ENCODE results near the gene TCAF1.

TCAF1 gene, protein sequence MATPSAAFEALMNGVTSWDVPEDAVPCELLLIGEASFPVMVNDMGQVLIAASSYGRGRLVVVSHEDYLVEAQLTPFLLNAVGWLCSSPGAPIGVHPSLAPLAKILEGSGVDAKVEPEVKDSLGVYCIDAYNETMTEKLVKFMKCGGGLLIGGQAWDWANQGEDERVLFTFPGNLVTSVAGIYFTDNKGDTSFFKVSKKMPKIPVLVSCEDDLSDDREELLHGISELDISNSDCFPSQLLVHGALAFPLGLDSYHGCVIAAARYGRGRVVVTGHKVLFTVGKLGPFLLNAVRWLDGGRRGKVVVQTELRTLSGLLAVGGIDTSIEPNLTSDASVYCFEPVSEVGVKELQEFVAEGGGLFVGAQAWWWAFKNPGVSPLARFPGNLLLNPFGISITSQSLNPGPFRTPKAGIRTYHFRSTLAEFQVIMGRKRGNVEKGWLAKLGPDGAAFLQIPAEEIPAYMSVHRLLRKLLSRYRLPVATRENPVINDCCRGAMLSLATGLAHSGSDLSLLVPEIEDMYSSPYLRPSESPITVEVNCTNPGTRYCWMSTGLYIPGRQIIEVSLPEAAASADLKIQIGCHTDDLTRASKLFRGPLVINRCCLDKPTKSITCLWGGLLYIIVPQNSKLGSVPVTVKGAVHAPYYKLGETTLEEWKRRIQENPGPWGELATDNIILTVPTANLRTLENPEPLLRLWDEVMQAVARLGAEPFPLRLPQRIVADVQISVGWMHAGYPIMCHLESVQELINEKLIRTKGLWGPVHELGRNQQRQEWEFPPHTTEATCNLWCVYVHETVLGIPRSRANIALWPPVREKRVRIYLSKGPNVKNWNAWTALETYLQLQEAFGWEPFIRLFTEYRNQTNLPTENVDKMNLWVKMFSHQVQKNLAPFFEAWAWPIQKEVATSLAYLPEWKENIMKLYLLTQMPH

DNA sequence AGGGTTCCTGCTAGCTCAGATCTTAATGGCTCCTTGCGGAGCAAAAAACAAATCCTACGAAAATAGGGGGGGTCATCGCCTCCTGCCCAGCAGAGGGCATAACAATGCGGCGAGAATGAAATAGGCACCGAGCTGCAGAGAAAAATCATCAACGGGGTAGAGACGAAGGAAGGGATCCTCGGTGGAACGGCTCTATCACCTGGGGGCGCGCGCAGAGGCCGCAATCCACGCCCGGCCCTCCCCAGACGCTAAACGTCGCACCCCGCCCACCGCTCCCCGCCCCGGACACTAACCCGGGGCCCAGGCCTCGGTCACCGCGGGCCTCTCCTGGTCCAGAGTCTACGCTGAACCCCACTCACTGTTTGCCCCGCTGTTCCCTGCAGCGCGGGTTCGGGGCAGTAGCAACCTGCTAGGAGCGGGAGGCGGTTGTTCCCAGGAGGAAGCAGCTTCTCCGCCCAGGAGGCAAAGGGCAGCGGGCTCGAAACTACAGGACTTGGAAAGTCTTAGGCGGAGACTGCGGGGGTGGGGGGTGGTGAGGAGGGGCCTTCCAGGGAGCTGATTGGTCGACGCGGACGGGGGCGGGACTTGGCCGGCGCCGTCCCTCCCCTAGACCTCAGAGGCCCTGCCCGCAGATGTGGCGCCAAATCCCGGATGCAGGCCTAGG lies at the start of gene TCAF1:
TCAF1 (minus strand) TSS at position 509 of the 664 bp plus-strand sequence. CDS start 25,568 bp downstream, outside the sequence.
- DNase-seq (ENCODE audit: low spot score): peak; percentile 98

DNA sequence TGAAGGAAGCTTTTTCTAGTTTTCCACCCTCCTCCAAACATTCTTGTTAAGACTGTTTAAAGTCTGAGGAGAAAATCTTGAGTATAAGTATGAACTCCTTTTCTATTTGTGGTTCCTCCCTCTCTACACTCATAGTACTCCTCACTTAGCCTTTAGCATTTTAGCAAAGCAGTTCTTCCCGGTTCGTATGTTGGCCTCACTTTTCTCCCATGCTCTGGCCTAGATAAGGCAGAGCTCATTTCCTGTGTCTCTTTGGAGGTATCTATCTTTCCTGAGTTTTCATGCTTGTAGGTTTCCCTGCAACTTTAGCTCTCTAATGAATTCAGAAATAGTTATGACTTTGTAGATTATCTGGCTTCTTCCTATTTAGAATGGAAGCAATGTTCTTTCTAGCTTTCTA lies 46.8 kb upstream of the TCAF1 start:
- DNase-seq (ENCODE audit: low spot score): no peak

DNA sequence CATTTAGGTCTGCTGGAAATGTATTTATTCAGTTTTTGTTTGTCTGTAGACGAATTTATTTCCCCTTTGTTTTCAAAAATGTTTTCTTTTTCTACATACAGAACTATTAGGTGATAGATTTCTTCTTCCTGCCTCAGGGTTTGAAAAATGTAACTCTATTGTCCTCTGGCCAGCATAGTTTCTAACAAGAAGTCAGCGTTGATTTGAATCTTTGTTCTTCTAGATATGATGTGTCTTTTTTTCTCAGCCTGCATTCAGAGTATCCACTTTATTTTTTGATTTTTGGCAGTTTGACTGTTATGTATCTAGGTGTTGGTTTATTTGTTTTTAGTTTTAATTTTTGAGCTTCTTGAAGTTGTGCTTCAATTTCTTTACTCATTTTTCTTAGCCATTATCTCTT lies 45.1 kb upstream of the TCAF1 start:
- DNase-seq (ENCODE audit: low spot score): no peak

DNA sequence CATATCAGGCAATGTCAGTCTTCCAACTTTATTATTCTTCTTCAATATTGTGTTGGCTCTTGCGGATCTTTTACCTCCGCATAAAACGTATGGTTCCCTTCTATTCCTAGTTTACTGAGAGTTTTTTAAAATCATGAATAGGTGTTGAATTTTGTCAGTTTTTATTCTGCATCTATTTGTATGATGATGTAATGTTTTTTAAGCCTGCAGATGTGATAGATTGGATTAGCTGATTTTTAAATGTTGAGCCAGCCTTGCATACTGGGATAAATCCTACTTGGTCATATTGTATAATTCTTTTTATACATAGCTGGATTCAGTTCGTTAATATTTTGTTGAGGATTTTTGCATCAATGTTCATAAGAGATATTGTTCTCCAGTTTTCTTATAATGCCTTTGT lies 43.4 kb upstream of the TCAF1 start:
- no peak for DNase-seq (ENCODE audit: low spot score)

DNA sequence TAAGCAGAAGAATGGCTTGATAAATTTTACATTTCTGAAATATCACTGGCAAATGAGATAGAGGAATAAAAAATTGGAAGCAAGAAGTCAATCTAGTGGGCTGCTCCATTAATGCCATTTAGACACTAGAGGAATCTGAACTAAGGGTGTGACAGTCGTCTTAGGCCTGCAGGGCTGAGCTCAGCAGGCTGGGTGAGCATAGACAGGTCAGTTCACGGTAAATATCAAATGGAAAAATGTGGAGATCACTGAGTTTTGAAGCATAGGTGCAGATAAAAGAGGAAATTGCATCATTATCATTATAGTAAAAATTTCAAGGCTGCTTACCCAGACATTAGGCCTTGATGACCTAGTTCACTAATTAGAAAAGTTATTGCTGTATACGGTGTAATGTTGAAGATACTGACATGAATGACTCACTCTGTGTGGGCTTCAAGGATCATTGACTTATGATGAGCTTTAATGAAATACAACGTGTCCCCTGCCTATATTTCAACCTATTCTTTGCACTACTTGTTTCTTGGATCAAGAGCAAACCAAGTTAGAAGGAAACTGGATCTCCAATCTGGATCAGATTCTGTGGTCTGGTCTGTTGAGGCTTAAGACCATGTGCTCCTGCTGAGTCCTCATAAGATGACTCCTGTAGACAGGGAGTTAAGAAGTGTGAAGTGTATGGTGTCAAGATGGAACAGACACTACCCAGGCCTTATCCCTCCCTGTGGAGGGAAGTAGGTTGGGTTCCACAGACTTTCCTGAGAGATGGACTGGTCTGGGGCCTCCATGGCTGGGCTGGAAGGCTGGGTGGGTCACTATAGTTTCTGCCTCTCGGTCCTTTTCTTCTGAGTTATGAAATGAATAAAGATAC lies 36.6 kb upstream of the TCAF1 start:
- DNase-seq (ENCODE audit: low spot score): no peak

DNA sequence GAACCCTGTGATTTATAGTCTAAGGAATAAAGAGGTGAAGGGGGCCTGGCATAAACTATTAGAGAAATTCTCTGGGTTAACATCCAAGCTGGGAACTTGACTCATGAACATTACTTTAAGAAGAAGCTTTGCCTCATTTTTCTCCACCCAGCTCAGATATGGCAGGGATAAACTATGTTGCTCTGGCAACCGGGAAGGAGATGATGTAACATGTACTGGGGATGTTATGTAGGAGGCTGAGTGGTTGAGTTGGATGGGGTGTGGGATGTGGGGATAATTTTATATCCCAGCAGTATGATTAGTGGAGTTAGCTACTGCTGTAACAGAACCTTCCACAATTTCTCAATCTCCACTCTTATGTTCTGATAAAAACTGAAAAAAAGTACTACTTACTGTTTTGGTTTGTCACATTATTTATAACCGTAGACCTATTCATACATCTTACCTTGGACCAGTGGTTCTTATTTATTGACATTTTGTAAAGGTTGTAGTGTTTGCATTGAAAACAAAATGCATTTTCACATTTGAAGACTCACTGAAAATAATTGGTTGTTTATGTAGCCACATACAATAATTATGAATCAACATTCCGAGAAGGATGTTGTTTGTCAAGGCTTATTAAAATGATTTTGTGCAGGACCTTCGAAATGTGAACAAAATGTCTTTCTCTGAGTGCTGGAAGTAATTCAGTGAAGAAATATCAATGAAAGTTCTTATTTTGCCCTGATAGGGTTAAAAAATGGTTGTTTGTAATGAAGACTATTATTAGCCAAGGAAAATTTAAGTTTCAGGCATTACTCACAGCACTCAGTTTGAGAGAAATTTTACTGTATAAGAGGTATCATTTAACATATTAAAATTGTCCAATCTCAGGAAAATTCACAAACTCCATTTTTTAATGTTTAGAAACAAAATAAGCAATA lies 34.4 kb upstream of the TCAF1 start:
- DNase-seq (ENCODE audit: low spot score): no peak

DNA sequence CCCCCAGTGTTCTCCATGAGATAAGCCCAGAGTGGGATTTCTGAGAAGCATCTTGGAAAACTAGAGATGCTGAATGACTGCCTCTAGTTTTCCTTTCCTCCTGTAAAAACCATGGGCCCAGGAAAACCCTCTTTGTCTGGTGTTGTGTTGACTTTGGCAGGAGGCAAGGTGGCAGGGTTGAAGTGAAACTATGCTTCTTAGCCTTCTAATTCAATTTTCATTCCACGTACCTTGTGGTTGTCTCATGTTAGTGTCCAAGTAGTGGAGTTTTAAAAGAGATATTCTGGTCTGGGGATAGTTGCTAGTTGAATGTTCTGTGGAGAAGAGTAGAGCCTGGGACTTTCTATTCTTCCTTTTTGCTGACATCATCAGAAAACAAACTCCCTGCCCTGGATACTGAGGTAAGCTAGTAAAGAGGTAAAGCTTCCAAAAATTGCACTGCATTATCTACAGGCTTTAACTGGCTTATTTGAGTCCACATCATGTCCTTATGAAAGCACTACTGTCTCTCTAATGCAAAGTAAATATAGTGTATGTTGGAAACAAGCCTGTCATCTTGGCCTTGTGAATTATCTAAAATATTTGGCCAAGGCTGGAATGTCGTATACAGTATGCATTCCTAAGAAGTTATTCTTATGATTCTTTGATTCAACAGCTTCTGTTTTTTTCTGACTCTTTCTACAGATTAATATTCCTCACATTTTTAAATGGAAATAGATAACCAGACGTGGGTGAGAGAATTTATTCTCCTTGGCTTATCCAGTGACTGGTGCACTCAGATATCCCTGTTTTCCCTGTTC lies 32.8 kb upstream of the TCAF1 start, which contains the start of gene OR2F2:
OR2F2 (plus strand) TSS at position 708 of the 800 bp plus-strand sequence; CDS start at position 708, 0 bp downstream.
- DNase-seq (ENCODE audit: low spot score): no peak

DNA sequence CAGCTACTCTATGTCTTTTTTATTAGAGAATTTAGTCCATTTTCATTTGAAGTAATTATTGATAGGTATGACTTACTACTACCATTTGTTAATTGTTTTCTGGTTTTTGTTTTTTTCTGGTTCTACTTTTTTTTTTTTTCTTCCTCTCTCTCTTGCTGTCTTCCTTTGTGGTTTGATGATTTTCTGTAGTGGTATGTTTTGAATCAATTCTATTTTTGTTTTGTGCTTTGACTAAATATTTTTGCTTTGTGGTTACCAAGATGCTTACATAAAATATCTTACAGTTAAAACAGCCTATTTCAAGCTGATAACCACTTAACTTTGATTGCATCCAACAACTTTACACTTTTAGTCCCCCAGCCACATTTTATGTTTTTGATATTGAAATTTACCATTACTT lies 29.8 kb upstream of the TCAF1 start:
- DNase-seq (ENCODE audit: low spot score): no peak

DNA sequence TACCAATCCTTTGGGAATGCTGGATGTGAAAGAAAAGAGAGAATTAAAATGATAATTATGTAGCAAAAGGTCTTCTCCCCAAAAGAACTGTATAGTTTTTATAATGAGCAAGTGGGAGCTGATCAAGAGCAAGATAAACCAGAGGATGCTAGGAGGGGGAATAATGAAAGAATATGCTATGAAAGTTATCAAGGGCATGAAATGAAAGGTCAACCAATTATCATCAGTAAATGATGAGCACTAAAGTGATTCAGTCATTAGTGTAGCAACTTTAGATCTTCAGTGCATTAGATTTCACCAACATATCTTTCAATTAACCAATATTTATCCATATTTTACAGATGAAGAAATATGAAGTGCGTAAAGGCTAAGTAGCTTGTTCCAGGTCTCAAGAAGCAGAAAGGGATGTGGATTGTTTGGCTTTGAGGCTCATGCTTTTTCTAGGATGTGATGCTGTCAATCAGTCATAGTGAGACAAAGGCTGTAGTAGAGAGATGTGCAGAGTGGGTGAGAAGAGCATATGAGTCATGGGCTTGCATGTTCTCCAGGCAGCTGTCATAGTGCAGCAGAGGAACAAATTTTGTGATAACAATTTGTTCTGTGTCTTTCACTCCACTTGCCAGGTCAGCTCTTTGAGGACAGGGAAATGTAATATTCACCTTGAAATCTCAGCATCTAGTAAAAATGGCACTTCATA lies 27.4 kb upstream of the TCAF1 start:
- no peak for DNase-seq (ENCODE audit: low spot score)

DNA sequence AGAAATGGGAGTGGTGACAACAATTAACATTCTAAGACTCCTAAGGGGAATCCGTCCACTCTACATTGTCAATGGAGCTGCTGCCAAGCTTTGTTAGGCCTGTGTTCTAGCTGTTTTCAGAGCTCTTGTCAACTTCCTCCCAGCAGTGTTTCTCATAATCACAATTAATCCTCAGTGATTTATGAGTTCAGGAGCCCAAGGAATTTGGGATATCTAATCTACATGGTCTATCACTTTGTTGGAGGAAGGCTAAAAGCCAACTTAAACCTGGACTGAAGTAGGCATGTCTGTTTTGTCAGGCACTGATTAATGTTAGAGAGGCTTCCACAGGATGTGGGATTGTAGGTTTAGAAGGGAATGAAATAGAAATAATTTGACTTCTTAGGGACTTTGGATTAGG lies 22.9 kb upstream of the TCAF1 start:
- no peak for DNase-seq (ENCODE audit: low spot score)

DNA sequence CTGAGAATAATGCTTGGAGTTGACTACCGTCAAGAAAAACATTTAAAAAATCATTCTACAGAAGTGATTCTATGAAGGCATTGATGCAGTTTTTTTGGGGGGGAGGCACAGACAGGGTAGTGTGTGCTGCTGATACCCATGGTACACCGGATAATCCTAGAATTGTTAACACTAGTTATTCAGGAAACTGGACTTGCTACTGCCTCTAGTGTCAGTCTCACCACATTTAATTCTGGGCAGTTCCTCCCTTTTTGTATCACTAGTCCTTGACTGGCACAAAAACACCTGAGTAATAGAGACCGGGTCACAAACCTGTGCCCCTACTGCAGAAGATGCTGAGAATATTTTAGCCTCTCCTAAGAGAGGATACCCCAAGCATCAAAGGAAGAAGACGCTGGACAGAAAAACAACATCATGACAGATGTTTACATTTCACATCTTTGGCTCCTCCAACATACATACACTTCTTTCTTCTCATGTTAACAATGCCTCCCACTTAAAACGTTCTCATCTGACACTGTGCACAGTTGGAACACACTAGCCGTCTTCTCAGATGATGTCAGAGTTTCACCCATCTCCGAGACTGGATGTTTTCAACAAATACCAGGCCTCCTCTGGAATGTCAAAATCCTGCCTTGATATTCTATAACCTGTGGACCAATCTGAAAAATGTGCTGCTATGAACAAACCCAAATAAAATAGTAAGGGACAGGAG lies 13.1 kb upstream of the TCAF1 start:
- no peak for DNase-seq (ENCODE audit: low spot score)

DNA sequence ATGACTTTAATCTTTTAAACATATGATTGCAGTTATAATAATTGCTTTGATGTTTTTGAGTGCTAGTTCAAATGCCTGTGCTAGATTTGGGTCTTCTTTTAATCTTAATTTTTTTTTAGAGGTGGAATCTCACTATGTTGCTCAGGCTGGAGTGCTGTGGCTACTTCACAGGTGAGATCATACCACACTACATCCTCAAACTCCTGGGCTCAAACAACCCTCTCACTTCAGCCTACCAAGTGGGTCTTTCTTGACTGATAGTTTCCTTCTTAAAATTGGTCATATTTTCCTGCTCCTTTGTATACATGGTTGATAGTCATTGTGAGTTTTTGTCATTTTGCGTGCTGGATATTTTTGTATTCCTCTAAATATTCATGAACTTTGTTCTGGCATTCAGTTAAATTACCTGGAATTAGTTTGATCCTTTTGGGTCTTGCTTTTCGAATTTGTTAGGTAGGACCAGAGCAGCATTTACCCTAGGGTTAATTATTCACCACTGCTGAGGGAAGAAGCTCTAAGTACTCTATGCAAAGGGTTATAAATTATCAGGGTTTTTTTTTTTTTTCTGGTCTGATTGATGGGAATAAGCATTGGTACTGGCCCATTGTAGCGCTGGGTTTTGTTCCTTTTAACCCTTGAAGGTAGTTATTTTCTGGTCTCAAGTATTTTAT lies 12.1 kb upstream of the TCAF1 start:
- no peak for DNase-seq (ENCODE audit: low spot score)

DNA sequence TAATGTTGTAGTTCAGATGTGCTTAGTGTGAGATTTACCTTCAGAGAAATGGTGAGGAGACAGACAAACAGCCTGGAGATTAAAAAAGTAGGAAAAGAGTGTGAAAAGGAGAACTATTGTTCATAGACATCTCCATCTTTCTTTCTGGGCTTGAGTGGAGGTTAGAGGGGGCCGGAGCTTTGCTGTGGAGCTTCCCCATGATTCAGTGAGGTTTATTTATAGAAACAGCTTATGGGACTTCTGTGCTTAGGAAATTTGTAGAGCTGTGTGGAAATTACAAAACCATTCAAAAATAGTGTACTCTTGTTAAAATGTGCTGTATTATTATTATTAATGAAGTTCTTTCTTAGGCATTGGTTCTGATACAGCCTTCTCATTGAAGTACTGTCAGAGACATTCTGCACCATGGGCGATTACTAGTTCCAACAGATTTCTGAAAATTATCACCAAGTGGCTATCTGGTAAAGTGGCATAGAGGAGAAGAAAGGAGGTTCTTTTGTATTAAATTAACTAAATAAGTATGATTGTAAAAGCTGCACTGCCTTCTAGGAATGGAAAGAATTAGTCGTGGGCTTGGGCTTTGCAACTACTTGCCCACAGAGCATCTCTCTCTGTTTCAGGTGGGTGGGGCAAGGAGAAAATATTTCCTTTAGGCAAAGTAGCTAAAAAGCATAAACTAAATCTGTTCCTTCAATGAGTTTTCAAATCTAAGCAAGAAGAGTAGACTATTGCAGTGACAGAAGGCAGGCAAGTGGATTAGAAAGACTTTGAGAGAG lies 8.7 kb upstream of the TCAF1 start:
- no peak for DNase-seq (ENCODE audit: low spot score)

DNA sequence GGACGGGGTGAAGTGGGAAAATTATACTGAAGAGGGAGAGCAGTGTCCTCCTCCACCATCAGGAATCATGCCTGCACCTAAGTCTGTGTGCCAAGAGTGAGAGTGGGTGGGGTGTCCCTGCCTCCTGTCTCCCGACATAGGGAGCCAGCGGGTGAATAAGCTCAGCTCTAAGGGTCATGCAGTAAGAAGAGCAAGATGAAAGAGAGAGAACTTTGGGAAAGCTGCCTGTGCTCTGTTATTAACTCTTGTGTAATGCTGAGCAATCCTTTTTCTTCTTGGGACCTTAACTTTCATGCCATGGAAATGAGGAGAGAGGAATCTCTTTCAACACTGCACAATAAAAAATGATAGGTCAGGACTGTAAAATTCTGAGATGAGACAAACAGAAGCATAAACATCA lies 7.9 kb upstream of the TCAF1 start:
- no peak for DNase-seq (ENCODE audit: low spot score)

DNA sequence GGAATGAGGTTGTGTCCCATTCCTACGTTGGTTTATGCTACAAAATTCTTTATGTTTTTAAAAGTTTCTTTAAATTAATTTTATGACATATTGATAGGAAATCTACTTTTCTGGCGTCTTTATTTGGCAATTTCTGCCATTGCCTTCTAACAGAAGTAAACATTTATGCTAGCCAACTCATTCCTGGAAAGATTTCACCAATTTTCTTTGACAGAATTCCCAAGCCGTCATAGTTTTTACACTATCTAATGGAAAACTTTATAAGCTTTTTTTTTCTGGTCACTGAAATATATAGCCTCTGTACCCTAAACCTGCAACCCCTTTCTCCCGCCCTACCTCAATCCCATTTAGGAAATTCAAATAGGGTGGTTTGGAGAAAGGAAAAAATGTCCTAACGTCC lies 6.1 kb upstream of the TCAF1 start:
- DNase-seq (ENCODE audit: low spot score): no peak

DNA sequence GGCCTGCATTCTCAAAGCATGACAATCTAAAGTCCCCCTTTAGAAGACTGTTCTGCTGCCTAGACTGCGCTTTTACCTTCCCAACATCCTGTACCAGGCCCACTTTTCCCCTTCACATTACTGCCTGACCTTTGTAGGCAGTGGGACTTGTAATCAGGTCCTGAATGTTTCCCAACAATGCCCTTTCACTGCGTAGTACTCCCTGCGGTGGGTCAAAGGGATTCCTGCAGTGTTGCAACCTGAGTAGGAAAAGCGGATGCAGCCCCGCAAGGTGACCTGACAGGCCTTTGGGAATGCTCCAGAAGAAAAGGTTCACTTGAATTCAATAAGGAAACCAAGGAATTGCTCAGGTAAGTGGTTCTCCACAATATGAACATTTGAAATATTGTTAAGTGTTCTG lies 4.9 kb upstream of the TCAF1 start:
- DNase-seq (ENCODE audit: low spot score): no peak

DNA sequence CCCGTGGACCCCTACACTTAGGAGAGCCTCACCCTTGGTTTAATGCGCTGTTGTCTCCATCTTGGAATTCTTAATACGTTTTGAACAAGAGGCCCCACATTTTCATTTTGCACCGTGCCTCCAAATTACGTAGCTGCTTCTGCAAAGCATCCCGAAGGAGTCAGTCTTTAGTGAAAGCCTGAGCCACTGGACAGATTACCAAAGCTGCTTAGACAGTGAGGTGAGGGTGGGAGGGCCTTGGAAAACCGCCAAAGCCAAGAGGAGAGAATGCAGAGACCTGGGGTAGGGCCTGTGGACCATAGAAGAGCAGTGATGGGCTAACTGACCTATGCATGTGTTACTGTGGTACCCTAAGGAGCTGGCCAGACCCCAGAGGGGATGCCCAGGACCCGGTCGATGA lies 4.2 kb upstream of the TCAF1 start:
- no peak for DNase-seq (ENCODE audit: low spot score)
